Stimulated activated CD4-positive, alpha-beta T cell treated with anti-CD3 and anti-CD28 coated beads, Interleukin-4, amount 100 ng/mL, for 4 hours (primary cell): ENCODE measurements around the gene TPI1.
A peak's percentile ranks its signal among the peaks of the same experiment; 100 is the strongest.

Experiments
- DNase-seq, 2 experiments: peaks; one replicate each; pipeline ENCODE4 v3.0.0-alpha.2; 2020

TPI1 gene

DNA sequence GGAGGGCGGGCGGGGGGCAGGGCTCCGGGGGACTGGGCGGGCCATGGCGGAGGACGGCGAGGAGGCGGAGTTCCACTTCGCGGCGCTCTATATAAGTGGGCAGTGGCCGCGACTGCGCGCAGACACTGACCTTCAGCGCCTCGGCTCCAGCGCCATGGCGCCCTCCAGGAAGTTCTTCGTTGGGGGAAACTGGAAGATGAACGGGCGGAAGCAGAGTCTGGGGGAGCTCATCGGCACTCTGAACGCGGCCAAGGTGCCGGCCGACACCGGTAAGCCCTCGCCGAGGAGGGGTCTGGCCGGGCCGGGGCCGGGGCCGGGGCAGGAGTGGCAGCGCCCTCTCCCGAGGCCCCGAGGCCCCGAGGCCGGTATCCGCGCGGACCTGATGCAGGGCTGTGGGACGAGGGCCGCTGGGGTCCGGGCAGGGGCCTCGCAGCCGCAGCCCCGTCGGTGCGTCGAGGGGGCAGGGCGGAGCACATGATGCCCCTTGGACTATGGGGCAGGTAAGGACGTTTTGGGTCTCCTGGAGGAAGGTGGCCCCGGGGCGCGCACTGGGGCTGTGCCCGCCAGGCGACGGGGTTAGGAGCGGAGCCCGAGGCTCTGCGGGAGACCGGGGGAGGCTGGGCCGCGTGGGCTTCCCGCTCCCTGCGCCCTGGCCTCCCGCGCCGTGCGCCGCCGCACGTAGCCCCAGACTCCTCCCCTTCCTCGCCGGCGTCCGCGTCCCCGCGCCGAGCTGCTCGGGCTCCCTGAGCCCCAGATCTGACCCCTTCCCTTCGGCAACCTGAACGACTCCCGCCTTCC lies at the start of gene TPI1:
Gene TPI1, plus strand, starts transcription at position 119 of the 798 bp plus-strand sequence. Its CDS starts 36 bp downstream, at position 155.
- peak; percentile 74 to 84 for DNase-seq

- DNase-seq: no peak
Measured at GRCh38 chr12:6817662-6818157, 49.6 kb upstream of the TPI1 start.

GRCh38 chr12:6818222-6818621 lies 49.1 kb upstream of the TPI1 start:
- no peak for DNase-seq

DNA sequence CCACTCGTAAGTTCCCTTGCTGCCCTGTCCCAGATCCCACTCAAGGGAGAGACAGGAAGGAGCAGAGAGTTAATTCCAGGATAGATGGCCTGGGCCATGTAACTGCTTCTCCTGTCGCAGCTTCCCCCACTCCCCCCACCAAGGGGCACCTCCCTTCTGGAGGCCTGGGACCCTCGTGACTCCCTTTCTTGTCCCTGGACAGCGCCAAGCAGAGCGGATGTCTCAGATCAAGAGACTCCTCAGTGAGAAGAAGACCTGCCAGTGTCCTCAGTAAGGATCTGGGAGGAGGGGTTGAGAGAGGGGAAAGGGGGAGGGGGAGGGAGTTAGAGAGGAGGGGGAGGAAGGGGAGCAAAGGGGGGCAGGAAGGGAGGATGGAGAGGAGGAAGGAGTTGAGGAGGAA lies 48.7 kb upstream of the TPI1 start:
- no peak for DNase-seq

- no peak for DNase-seq
Measured at GRCh38 chr12:6819106-6820030, 48.0 kb upstream of the TPI1 start.

DNA sequence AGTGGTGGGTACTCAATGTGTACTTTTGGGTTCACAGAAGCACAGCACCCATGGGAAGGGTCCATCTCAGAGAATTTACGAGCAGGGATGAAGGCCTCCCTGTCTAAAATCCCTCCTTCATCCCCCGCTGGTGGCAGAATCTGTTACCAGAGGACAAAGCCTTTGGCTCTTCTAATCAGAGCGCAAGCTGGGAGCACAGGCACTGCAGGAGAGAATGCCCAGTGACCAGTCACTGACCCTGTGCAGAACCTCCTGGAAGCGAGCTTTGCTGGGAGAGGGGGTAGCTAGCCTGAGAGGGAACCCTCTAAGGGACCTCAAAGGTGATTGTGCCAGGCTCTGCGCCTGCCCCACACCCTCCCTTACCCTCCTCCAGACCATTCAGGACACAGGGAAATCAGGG lies 47.2 kb upstream of the TPI1 start:
- no peak for DNase-seq

GRCh38 chr12:6821591-6822425 lies 45.5 kb upstream of the TPI1 start, which contains the start of gene GPR162:
Gene GPR162, plus strand, starts transcription at chr12:6821821. Its CDS starts 2,078 bp downstream, at chr12:6823899.
- DNase-seq: no peak

GRCh38 chr12:6822426-6823135 lies 44.8 kb upstream of the TPI1 start:
- DNase-seq: no peak

DNA sequence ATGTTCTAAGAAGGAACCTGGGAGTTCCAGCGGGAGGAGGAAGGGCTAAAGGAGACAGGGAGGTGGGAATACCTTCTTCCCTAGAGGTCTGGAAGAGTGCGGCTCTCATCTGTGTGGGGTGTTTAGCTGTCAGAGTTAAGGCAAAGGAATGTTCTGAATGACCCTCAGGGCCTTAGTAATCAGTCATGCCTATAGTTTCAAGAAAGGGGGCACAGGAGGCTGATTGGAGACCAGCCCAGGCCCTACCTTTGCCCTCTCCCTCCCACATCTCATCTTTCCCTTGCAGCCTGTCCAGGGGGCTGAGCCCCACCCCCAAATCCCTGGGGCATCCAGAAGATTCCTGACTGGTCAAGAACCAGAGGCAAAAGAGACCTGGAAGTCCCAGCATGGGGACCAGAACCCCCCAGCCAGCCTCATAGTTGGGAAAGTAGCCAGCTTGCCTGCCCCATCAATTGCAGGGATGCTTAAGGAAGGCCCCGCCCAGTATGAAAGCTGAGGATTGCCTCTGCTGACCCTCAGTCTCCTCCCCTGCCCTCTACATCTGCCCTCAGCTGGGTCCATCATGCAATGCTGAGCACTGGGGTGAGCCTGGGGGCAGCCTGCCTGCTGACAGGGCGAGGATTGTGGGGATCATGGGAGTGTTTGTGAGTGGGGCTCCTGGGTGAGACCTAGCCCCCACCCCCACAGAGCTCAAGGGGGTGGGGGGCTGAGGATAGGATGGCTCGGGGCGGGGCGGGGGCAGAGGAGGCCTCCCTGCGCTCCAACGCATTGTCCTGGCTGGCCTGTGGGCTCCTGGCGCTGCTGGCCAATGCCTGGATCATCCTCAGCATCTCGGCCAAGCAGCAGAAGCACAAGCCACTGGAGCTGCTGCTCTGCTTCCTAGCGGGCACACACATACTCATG lies 43.9 kb upstream of the TPI1 start:
- no peak for DNase-seq

- no peak for DNase-seq
Measured at GRCh38 chr12:6824085-6824775, 43.1 kb upstream of the TPI1 start.

- no peak for DNase-seq
Measured at GRCh38 chr12:6824901-6825381, 42.4 kb upstream of the TPI1 start.

- peak; percentile 72 to 79 for DNase-seq
Measured at GRCh38 chr12:6825398-6826124, 41.8 kb upstream of the TPI1 start.

DNA sequence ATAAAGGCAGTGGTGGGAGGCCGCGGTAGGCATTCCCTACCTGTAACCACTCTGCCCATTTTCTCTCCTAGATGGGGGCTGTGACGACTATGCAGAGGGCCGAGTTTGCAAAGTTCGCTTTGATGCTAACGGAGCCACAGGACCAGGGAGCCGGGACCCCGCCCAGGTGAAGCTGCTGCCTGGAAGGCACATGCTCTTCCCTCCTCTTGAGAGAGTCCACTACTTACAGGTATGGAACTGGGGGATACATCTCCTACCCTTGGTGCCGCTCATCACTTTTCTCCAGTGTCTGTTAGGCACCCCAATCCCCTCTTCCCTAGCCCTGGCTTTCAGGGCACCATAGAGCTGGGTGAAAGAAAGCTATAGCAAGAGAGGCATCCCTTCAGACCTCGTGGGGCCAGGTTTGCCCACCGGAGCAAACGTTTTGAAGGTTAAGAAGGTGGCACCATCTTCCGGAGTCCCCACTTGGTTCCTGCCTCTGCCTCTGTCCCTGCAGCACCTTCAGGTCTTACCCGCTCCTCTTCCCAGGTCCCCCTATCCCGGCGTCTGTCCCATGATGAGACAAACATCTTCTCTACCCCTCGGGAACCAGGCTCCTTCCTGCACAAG lies 41.1 kb upstream of the TPI1 start:
- no peak for DNase-seq

DNA sequence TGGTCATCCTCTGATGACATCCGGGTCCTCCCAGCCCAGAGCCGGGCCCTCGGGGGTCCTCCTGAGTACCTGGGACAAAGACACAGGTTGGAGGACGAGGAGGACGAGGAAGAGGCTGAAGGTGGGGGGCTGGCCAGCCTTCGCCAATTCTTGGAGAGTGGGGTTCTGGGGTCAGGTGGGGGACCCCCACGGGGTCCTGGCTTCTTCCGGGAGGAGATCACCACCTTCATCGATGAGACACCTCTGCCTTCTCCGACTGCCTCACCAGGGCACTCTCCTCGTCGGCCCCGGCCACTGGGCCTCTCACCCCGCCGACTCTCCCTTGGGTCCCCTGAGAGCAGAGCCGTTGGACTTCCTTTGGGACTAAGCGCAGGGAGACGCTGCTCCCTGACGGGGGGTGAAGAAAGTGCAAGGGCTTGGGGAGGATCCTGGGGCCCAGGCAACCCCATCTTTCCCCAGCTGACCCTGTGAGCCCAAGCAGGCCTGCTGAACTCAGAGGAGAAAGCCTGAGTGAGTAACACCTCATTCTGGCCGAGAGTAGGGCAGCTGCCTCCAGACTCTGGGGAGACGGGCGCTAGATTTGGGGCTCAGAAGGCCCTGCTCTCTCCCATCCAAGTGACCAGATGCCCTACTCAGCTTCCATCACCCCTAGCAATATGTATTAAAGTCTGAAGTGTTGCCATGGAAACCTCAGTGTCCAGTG lies 40.4 kb upstream of the TPI1 start:
- DNase-seq: no peak

GRCh38 chr12:6827437-6827911 lies 39.9 kb upstream of the TPI1 start:
- DNase-seq: peak; percentile 49 to 58

- DNase-seq: no peak
Measured at GRCh38 chr12:6827982-6828780, 39.1 kb upstream of the TPI1 start, which contains the start of gene P3H3. Gene P3H3, plus strand, starts transcription at chr12:6828407. Its CDS starts 34 bp downstream, at chr12:6828441.
